H9 (cell line): Measurements from ENCODE around the gene PRR23E. TPM values are rescaled to one million over a fixed set of nuclear protein-coding genes. Genes with fewer than 3 reads are reported as not detected.

Experiments used
- DNase-seq: peaks from one replicate; pipeline ENCODE4 v3.0.0-alpha.2; 2017
- H2AFZ ChIP-seq: one replicate; pipeline ENCODE4 v1.6.1; 2013; ENCODE audit warnings: mild to moderate bottlenecking, low read length, control low read depth, moderate library complexity
- H2AK5ac ChIP-seq: 2 replicates; pipeline ENCODE4 v1.6.1; 2013; ENCODE audit warnings: low read length, control low read depth, mixed read lengths; ENCODE audit not compliant: insufficient read length
- H2BK120ac ChIP-seq: one replicate; pipeline ENCODE4 v1.6.1; 2013; ENCODE audit warnings: low read depth, mild to moderate bottlenecking, low read length, control low read depth, inconsistent platforms; ENCODE audit not compliant: poor library complexity, severe bottlenecking
- H2BK12ac ChIP-seq: 2 replicates; pipeline ENCODE4 v1.6.1; 2013; ENCODE audit warnings: low read length, control low read depth, mixed read lengths, low read depth; ENCODE audit not compliant: insufficient read length
- H2BK15ac ChIP-seq: 2 replicates; pipeline ENCODE4 v1.6.1; 2013; ENCODE audit warnings: low read depth, low read length, control low read depth
- H2BK20ac ChIP-seq: one replicate; pipeline ENCODE4 v1.6.1; 2013; ENCODE audit warnings: low read depth, mild to moderate bottlenecking, low read length, control low read depth, inconsistent platforms; ENCODE audit not compliant: poor library complexity, severe bottlenecking
- H2BK5ac ChIP-seq: 2 replicates; pipeline ENCODE4 v1.6.1; 2013; ENCODE audit warnings: low read length, control low read depth, mixed read lengths; ENCODE audit not compliant: insufficient read length
- H3K14ac ChIP-seq: 2 replicates; pipeline ENCODE4 v1.6.1; 2013; ENCODE audit warnings: low read length, control low read depth; ENCODE audit not compliant: insufficient read depth
- H3K18ac ChIP-seq: 2 replicates; pipeline ENCODE4 v1.6.1; 2013; ENCODE audit warnings: low read depth, mild to moderate bottlenecking, mixed read lengths, low read length, control low read depth; ENCODE audit not compliant: insufficient read length
- H3K23ac ChIP-seq: 2 replicates; pipeline ENCODE4 v1.6.1; 2013; ENCODE audit warnings: low read length, control low read depth, mixed read lengths, low read depth; ENCODE audit not compliant: insufficient read length
- H3K23me2 ChIP-seq: 2 replicates; pipeline ENCODE4 v1.6.1; 2013; ENCODE audit warnings: low read depth, mild to moderate bottlenecking, mixed read lengths, low read length, control low read depth; ENCODE audit not compliant: insufficient read length, poor library complexity, severe bottlenecking
- H3K27ac ChIP-seq: 2 replicates; pipeline ENCODE4 v1.5.1; 2013; ENCODE audit warnings: low read length, control low read depth, mixed read lengths, low read depth; ENCODE audit not compliant: insufficient read length
- H3K27me3 ChIP-seq: 2 replicates; pipeline ENCODE4 v1.6.1; 2013; ENCODE audit warnings: low read length, control low read depth, inconsistent platforms; ENCODE audit not compliant: insufficient read depth
- H3K4ac ChIP-seq: 2 replicates; pipeline ENCODE4 v1.6.1; 2013; ENCODE audit warnings: low read depth, mild to moderate bottlenecking, control low read depth, inconsistent platforms, low read length, moderate library complexity
- H3K4me1 ChIP-seq: 2 replicates; pipeline ENCODE4 v1.6.1; 2013; ENCODE audit warnings: low read length, control low read depth, inconsistent platforms; ENCODE audit not compliant: insufficient read depth
- H3K4me2 ChIP-seq: 2 replicates; pipeline ENCODE4 v1.6.1; 2013; ENCODE audit warnings: low read length, control low read depth, mixed read lengths; ENCODE audit not compliant: insufficient read length, insufficient read depth
- H3K56ac ChIP-seq: 2 replicates; pipeline ENCODE4 v1.6.1; 2013; ENCODE audit warnings: low read depth, mild to moderate bottlenecking, mixed read lengths, low read length, control low read depth; ENCODE audit not compliant: insufficient read length
- H3K79me1 ChIP-seq: 2 replicates; pipeline ENCODE4 v1.6.1; 2013; ENCODE audit warnings: low read depth, mild to moderate bottlenecking, moderate library complexity, low read length, control low read depth, inconsistent platforms; ENCODE audit not compliant: insufficient read depth, poor library complexity, severe bottlenecking
- H3K79me2 ChIP-seq: 2 replicates; pipeline ENCODE4 v1.6.1; 2013; ENCODE audit warnings: low read length, control low read depth, inconsistent platforms; ENCODE audit not compliant: insufficient read depth
- H3K9ac ChIP-seq: 2 replicates; pipeline ENCODE4 v1.6.1; 2013; ENCODE audit warnings: low read length, control low read depth, mixed read lengths; ENCODE audit not compliant: insufficient read length; ENCODE audit errors: extremely low read depth
- H3K9me3 ChIP-seq: one replicate; pipeline ENCODE4 v1.6.1; 2013; ENCODE audit warnings: low read depth, low read length, inconsistent platforms; ENCODE audit not compliant: control insufficient read depth
- H3T11ph ChIP-seq: one replicate; pipeline ENCODE4 v1.6.1; 2013; ENCODE audit warnings: mild to moderate bottlenecking, low read length, control low read depth, inconsistent platforms
- H4K20me1 ChIP-seq: one replicate; pipeline ENCODE4 v1.6.1; 2013; ENCODE audit not compliant: control insufficient read depth, insufficient read length, insufficient read depth
- H4K5ac ChIP-seq: 2 replicates; pipeline ENCODE4 v1.6.1; 2013; ENCODE audit warnings: low read depth, mild to moderate bottlenecking, mixed read lengths, low read length, control low read depth; ENCODE audit not compliant: insufficient read length
- H4K8ac ChIP-seq: replicated peaks from 2 replicates; pipeline ENCODE4 v1.6.1; 2013; ENCODE audit warnings: low read length, control low read depth, mixed read lengths, low read depth; ENCODE audit not compliant: insufficient read length
- H4K91ac ChIP-seq: 2 replicates; pipeline ENCODE4 v1.6.1; 2013; ENCODE audit warnings: low read depth, mild to moderate bottlenecking, moderate library complexity, mixed read lengths, low read length, control low read depth; ENCODE audit not compliant: insufficient read length
- H3K27ac Mint-ChIP-seq, 3 experiments: 2 replicates in 2 of 3; 3 replicates in 1 of 3; pipeline ENCODE4 v1.8.0; 2020 to 2021; ENCODE audit warnings: mixed read lengths in 3 of 3, mild to moderate bottlenecking in 1 of 3, moderate library complexity in 1 of 3
- H3K27me3 Mint-ChIP-seq: 2 replicates; pipeline ENCODE4 v1.8.0; 2021; ENCODE audit warnings: low read depth, mild to moderate bottlenecking, moderate library complexity, mixed read lengths
- H3K36me3 Mint-ChIP-seq, 3 experiments: 2 replicates in 2 of 3; 3 replicates in 1 of 3; pipeline ENCODE4 v1.8.0; 2020 to 2021; ENCODE audit warnings: low read depth in 3 of 3, mixed read lengths in 3 of 3; ENCODE audit not compliant: insufficient read depth in 1 of 3
- H3K4me1 Mint-ChIP-seq, 2 experiments: 2 replicates each; pipeline ENCODE4 v1.8.0; 2020; ENCODE audit warnings: mixed read lengths in 2 of 2
- H3K4me3 Mint-ChIP-seq, 2 experiments: 2 replicates in 1 of 2; 3 replicates in 1 of 2; pipeline ENCODE4 v1.8.0; 2020 to 2021; ENCODE audit warnings: mild to moderate bottlenecking in 2 of 2, mixed read lengths in 2 of 2, moderate library complexity in 1 of 2
- H3K9me3 Mint-ChIP-seq, 2 experiments: 2 replicates in 1 of 2; 3 replicates in 1 of 2; pipeline ENCODE4 v1.8.0; 2020; ENCODE audit warnings: mild to moderate bottlenecking in 2 of 2, mixed read lengths in 2 of 2, moderate library complexity in 1 of 2
- WGBS: extraction: QIAGEN DNeasy Blood & Tissue Kit; methylation state at CpG from one replicate; pipeline ENCODE4 v1.1.7; 2013; ENCODE audit warnings: missing lambda C conversion rate, low lambda C conversion rate, mixed read lengths; ENCODE audit not compliant: insufficient read length; ENCODE audit errors: extremely low coverage; 5-methylcytosine and 5-hydroxymethylcytosine counted together
- total RNA-seq: library from RNA; stranded (reverse); gene quantifications from 2 replicates; pipeline ENCODE4 v1.2.1, GENCODE V29; 2021
- TF ChIP-seq, protein P1 (sequence below): fragments of 200-600 bp; sonication (generic); conservative IDR thresholded peaks from 3 replicates; pipeline ENCODE4 v1.8.0; 2021; ENCODE audit warnings: antibody characterized with exemption, mild to moderate bottlenecking

Gene PRR23E
- total RNA-seq, 1 experiment from 2014 or later, result not detected

DNA sequence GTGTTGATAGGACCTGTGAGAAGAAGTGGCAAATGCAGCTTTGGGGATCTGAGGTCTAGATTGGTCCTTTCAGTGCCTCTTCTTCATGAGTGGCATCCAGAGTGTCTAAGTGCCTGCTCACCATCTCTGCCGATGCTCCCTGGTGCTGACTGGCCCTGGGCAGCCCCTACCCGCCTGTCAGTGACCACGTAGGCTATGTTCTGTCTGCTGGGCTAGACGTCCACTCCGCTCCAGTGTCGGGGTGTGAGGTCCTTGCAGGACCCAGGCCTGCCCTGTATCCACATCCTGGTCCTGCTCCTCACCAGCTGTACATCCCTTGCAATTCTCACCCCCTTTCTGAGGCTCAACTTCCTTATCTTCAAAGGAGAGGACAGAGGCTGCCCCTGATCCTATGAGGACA lies 48.3 kb upstream of the PRR23E start:
- WGBS, result no CpG with 5 or more reads among the region's 6 CpGs
- Histone ChIP-seq H3K4me2 (no peak overlapping the region), H3K27me3 (no peaks in the 10 kb centered on the region), H3K4me1 (no peaks in the 10 kb centered on the region), H4K20me1 (no peaks in the 10 kb centered on the region), H2BK12ac (no peak overlapping the region), H3K9me3 (no peaks in the 10 kb centered on the region), H3K4ac (no peak overlapping the region), H2AFZ (no peak overlapping the region), H2AK5ac (no peak overlapping the region), H3K9ac (no peak overlapping the region), H3K23ac (no peak overlapping the region), H4K91ac (no peak overlapping the region), H2BK5ac (no peak overlapping the region), H3K14ac (no peak overlapping the region; the same call in 1 of the 2 replicates), H2BK20ac (no peak overlapping the region), H3K18ac (no peak overlapping the region), H3K79me2 (no peaks in the 10 kb centered on the region), H3K56ac (no peak overlapping the region), H3K23me2 (no peaks in the 10 kb centered on the region), H3T11ph (no peak overlapping the region), H2BK15ac (no peak overlapping the region), H3K79me1 (no peaks in the 10 kb centered on the region), H4K8ac (no peak overlapping the region), H3K27ac (no peak overlapping the region), H4K5ac (no peak overlapping the region), H2BK120ac (no peak overlapping the region)
- peaks cover 2 to 7% (median 4%) of the 10 kb centered on the region in 3 experiments; a peak in 5 of 7 replicates for H3K36me3 Mint-ChIP-seq
- TF ChIP-seq, protein P1, sequence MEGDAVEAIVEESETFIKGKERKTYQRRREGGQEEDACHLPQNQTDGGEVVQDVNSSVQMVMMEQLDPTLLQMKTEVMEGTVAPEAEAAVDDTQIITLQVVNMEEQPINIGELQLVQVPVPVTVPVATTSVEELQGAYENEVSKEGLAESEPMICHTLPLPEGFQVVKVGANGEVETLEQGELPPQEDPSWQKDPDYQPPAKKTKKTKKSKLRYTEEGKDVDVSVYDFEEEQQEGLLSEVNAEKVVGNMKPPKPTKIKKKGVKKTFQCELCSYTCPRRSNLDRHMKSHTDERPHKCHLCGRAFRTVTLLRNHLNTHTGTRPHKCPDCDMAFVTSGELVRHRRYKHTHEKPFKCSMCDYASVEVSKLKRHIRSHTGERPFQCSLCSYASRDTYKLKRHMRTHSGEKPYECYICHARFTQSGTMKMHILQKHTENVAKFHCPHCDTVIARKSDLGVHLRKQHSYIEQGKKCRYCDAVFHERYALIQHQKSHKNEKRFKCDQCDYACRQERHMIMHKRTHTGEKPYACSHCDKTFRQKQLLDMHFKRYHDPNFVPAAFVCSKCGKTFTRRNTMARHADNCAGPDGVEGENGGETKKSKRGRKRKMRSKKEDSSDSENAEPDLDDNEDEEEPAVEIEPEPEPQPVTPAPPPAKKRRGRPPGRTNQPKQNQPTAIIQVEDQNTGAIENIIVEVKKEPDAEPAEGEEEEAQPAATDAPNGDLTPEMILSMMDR, result no peak
- H3K27ac Mint-ChIP-seq, result no peak overlapping the region
- H3K4me1 Mint-ChIP-seq, result peaks cover 3 to 11% of the 10 kb centered on the region in 2 experiments
- peaks cover 4 to 5% of the 10 kb centered on the region in 2 experiments; a peak in 4 of 5 replicates for H3K9me3 Mint-ChIP-seq
- H3K27me3 Mint-ChIP-seq, result peaks cover 2% of the 10 kb centered on the region
- DNase-seq, result no peak
- H3K4me3 Mint-ChIP-seq, result no peak overlapping the region
